HG03045 (cell line): Measurements from ENCODE around the gene SNED1.

Experiments used
- ATAC-seq: cut with Tn5 transposase; IDR thresholded peaks from one replicate; pipeline ENCODE4 v1.9.1; 2021; ENCODE audit warnings: mild to moderate bottlenecking, moderate library complexity; ENCODE audit not compliant: unreplicated experiment

SNED1 gene

DNA sequence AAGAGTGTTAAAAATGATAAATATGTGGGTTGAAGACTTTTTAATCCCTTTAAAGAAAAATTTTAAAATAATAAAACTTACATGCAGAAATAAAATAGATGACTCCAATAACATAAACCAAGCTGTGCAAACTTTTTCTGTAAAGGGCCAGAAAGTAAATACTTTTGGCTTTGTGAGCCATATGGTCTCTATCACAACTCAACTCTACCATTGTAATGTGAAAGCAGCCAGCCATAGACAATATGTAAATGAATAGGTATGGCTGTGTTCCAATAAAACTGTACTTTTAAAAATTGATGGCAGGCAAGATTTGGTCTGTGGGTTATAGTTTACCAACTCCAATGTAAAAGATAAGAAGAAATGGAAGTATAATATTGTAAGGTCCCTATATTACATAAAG lies 45.2 kb downstream of the SNED1 start:
- ATAC-seq = no peak

DNA sequence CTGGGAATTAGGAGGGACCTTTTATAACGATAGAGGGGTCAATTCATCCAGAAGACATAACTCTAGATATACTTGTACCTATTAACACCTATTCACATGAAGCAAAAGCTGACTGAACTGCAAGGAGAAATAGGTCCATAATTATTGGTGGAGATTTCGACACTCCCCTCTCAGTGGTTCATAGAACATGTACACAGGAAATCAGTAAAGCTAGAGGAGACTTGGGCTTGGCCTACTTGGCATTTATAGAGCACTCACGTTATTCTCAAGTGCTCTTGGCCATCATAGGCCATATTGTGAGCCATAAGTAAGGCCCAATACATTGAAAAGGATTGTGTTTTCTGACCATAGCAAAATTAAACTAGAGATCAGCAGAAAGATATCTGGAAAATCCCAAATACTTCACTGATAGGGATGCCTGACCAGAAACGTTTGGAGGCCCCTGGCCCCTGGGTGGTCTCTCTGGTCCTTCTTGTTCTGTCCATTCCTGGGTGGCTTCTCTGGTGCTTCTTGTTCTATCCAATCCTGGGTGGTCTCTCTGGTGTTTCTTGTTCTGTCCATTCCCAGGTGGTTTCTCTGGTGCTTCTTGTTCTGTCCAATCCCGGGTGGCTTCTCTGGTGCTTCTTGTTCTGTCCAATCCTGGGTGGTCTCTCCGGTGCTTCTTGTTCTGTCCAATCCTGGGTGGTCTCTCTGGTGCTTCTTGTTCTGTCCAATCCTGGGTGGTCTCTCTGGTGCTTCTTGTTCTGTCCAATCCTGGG lies 49.0 kb downstream of the SNED1 start:
- no peak for ATAC-seq

DNA sequence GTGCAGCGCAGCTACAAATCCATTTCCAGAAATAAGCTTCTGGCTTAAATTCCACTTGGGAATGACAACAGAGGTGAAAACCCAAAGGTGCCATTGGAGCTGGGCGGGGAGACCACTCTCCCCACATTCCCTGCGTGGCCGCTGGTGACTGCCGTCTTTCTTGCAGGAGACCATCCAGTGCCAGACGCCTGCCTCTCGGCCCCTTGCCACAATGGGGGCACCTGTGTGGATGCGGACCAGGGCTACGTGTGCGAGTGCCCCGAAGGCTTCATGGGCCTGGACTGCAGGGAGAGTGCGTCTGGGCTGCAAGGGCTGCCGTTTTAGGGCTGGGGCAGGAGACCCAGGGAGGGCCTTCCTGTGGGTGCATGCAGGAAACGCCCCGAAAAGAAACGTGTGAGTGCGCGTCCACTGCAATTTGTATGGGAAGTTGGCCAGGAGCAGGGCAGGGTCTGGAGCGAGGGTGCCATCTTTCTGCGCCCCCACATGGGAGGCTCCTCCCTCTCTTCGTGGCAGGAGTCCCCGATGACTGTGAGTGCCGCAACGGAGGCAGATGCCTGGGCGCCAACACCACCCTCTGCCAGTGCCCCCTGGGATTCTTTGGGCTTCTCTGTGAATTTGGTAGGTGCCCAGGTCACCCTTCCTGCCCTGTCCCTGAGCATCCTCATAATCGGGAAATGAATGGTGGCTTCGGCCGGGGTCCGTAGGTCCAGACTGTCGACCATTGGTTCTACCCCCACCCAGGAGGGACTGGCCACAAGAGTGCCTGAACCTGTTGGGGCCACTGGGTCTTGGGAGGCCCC lies 49.9 kb downstream of the SNED1 start:
- no peak for ATAC-seq

DNA sequence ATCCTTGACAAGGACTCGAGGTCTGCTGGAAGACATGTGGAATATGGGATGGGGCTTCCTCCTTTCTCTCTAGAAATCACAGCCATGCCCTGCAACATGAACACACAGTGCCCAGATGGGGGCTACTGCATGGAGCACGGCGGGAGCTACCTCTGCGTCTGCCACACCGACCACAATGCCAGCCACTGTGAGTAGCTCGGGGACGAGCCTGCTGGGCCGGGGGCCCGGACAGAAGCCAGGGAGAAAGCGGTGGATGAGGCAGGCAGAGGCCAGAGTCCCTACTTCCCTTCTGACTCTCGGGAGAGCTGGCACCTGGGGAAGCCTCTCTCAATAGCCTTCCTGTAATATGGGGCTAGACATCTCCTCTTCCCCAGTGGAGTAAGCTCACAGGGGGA lies 50.5 kb downstream of the SNED1 start:
- ATAC-seq = no peak

DNA sequence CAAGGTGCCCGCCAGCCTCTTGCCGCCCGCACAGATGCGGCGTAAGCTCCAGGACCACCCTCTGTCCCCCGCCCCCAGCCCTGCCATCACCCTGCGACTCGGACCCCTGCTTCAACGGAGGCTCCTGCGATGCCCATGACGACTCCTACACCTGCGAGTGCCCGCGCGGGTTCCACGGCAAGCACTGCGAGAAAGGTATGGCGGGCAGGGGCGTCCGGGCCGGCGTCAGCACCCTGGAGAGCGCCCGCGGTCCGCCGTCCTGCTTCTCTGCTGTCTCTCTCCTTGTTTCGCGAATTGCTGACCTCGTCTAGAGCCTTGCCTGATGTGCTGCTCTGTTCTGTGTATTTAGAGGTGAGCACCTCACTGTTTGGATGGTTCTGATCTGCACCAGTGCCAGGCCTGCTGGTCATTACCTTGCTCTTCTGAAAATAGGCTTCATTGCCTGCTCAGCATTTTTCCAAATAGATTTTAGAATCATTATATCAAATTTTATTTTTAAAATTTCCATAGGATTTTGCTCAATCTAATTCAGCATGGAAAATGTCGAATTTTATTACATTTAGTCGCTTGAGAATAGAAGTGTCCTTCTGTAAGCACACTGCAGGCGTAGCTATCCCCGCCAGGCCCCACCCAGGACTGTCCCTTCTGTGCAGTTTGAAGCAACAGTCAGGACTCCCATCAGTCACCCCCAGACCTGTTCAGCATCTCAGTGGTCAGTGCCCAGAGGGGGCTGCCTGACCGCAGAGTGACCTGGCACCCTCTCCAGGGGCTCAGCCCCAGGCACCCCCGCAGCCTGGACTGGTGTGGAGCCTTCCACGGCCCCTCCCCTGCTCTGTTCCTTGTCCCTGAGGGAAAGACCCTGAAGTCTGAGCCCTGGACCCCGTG lies 51.6 kb downstream of the SNED1 start:
- no peak for ATAC-seq

DNA sequence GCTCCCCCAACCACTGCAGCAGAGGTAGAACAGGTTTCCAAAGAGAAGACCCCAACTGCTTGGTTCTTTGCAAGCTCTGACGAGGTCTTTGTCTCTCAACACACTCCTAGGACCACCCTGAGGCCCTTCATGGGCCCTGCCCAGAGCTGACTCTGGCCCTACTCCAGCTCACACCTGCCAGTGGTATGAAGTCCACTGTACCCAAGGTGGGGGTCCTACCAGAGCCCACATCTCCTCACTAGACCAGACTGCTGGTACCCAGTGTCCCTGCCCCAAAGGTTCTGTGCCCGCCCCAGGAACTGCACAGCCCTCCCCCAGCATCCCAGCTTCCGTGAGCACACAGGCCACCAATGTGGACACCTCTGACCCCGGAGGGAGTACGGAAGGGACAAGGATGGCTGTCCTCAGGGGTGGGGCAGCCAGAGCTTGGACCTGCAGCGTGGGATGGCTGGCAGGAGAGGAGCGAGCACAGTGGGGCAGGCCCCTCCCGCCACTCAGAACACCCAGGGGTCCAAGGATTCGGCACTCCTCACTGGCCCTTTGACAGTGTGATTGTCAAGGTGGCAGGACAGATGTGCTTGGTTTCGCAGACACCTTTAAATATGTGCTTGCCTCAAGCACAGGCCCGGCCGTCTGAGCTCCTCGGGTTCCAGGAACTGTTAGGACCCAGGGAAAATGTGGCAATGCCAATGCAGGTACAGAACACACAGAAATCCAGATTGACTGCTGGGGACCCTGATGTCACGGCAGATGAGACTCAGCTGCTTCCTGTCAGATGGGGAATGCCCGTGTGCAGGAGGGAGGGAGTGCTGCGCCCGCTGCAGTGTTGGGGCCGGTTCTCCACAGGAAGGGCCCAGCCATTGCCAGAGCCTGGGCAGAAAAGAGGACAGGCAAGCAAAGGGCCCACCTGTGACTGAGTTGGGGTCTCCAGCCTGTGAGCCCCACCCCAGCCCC lies 52.5 kb downstream of the SNED1 start:
- no peak for ATAC-seq

DNA sequence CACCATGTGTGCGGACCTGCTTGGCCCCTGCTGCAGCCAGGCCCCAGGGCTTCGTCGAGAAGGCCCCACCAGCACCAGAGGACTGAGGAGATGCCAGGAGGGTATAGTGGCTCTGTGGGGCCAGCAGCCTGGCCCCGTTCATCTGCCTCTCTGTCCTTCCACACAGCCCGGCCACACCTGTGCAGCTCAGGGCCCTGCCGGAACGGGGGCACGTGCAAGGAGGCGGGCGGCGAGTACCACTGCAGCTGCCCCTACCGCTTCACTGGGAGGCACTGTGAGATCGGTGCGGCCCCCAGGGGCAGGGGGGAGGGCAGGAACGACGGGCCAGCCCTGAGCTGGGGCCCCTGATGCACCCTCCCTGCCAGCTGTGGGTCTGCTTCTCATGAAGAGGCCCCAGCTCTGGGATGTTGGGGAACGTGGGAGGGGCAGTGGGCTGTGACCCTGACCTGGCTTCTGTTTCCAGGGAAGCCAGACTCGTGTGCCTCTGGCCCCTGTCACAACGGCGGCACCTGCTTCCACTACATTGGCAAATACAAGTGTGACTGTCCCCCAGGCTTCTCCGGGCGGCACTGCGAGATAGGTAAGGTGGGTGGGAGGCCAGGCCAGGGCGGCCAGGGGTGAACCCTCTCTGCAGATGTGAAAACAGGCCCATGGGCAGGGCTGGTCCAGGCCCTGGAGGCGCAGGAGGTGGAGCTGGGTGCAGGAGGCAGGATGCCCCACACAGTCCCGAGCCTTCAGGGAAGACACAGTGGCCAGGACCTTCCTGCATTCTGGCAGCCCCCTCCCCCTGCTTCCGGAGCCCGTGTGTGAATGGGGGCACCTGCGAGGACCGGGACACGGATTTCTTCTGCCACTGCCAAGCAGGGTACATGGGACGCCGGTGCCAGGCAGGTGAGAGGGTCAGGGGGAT lies 53.4 kb downstream of the SNED1 start:
- ATAC-seq = no peak

DNA sequence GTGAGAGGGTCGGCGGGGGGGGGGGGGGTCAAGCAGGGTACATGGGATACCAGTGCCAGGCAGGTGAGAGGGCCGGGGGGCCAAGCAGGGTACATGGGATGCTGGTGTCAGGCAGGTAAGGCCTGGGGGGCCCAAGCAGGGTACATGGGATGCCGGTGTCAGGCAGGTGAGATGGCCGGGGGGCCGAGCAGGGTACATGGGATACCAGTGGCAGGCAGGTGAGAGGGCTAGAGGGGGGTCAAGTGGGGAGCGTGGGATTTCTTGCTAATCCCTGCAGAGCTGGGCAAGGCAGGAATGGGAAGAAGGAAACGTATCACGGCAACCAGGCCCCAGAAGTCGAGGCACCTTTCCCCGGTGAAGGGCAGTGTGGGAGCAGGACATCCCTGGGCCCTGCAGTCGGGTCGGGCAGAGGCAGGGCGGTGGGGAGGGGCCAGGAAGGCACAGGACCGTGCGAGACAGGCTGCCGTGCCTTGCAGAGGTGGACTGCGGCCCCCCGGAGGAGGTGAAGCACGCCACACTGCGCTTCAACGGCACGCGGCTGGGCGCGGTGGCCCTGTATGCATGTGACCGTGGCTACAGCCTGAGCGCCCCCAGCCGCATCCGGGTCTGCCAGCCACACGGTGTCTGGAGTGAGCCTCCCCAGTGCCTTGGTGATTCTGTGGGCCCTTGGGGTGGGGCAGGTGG lies 54.4 kb downstream of the SNED1 start:
- ATAC-seq = no peak

DNA sequence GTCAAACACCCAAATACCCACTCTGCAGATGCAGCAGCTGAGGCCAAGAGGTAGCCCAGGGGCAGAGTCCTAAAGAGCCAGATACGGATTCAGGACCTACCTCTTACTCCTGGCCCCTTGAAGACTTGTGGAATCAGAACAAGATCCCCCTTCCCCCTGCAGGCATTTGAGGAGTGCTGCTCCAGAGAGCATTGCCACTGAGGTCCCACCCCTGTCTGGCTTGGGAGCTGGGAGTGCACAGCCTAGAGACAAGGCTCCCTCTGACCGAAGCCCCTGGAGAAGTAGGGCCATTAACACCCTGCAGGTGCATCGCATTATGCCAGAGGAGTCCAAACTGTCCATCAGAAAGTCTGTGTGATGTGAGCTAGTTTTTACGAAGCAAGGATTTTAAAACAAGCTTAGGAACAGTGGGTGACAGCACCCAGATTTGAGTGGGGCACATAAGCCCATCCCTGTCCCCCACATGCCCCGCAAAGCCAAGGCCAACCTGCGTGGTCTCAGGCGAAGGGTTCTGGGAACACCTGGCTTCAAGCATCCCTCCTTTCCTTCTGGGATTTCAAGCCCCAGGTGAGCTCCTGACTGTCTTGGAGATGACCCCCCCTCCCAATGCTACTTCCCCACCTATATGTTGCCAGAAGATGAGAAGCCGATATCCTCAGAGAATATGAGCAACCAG lies 55.3 kb downstream of the SNED1 start:
- no peak for ATAC-seq

DNA sequence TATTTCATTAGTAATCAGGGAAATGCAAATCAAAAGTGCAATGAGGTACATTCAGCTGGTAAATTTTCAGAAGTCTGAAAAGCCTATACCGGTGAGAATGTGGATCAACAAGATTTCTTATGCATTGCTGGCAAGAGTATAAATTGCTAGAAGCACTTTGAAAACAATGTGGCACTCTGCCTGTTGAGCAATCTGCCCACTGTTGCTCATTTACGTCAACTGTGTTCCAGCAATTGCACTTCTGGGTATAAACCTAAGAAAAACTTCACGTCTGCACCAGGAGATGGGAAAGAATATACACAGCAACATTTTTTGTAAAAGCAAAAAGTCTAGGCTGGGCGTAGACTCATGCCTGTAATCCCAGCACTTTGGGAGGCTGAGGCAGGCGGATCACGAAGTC lies 62.9 kb downstream of the SNED1 start:
- no peak for ATAC-seq

DNA sequence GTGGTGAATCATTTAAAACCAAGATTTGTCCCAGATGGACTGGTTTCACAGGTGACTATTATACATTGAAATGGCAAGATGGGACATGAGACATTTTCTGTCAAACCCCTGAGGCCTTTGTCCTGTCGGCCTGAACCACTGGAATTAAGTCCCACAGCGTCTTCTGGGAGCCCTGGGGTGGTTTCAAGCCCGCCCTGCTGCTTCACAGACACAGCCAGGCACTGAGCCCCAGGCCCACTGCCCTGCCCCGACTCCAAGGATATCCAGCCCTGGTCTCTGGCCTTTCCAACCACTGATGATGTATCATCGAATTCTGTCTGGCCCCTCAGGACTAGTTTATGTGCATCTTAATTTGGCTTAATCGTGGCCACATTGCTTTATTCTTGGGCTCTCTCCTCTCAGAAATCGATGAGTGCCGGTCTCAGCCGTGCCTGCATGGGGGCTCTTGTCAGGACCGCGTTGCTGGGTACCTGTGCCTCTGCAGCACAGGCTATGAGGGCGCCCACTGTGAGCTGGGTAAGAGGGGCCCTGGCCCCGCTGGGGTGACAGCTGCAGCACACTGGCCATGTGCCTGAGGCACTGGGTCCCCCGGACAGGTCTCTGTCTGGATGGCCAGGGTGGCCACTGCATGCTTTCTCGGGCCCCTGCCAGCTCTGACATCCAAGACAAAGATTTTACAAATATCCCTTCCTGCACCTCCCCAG lies 64.1 kb downstream of the SNED1 start:
- ATAC-seq = no peak

DNA sequence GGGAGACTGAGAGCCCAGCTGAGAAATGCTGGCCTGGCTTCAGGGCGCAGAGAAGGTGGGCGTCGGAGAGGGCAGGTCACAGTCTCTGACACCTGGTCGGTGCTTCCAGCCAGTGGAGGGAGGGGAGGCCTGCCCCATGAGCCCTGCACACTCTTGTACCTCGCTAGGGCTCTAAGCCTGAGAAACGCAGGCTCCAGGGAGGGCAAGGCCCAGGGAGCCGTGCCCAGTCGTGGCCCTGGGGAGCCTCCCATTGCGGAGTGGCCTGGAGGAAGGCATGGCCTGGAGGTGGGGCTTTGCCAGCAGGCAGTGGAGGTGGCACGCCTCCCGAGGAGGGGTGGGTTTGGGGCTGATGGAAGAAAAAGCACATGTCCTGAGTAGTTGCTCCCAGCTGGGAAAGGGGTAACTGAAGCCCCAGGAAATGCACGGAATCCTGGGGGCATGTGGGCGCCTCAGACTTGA lies 64.7 kb downstream of the SNED1 start:
- no peak for ATAC-seq

DNA sequence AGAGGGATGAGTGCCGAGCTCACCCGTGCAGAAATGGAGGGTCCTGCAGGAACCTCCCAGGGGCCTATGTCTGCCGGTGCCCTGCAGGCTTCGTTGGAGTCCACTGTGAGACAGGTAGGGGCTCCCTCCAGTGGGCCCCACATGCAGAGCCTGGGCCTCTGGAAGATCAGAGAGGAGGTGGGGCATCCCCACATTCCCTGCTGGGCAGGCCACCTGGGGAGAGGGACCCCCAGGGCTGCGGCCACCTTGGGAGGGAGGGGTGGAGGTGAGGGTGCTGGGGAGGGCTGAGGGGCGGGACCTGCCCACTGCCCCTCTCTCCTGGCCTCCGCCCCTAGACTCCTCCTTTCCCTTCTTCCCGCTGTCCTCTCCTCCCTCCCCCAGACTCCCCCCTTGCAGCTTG lies 65.2 kb downstream of the SNED1 start:
- ATAC-seq = no peak

DNA sequence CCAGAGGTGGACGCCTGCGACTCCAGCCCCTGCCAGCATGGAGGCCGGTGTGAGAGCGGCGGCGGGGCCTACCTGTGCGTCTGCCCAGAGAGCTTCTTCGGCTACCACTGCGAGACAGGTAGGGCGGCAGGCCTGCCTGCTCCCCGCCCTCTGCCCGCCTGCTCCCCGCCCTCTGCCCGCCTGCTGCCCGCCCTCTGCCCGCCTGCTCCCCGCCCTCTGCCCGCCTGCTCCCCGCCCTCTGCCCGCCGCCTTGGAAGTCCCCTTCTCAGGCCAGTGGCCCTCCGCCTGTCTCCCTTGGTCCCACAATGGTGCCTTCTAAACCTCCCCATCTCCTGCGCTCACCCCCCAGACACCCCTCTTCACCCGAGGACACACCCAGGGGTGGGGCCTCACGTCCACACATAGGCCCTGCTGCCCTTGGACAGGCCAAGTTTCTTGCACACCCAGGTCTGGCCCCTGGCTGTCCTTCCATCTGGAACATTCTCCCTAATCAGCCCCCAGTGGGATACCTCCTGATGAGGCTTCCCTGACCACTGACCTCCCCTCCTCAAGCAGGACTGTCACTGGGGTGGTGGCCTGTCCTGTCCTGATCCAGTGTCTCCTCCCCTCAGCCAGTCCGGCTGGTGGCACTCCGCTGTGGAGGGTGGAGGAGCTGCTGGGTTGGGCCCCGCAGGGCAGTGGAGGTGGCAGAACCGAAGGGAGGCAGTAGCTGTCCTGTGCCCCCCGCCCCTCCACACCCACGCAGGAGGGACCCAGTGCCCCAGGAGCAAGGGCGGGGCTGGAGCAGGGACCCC lies 65.8 kb downstream of the SNED1 start:
- ATAC-seq = no peak

DNA sequence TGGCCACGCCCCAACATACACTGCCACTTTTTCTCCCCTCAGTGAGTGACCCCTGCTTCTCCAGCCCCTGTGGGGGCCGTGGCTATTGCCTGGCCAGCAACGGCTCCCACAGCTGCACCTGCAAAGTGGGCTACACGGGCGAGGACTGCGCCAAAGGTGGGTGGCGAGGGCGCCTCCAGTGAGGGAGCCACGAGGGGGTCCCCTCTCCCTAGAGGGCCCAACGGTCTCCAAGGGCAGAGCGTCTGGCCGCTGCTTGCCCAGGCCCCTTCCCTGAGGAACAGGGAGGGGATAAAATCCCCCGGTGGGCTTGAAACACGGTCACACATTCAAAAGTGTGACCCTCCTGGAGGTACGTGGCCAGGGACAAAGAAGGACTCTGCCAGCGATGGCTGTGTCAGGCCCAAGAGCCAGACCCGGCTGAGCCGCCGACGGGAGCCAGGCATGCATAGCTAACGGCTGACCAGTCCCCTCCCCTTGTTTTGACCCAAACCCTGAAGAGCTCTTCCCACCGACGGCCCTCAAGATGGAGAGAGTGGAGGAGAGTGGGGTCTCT lies 66.5 kb downstream of the SNED1 start:
- ATAC-seq = no peak

DNA sequence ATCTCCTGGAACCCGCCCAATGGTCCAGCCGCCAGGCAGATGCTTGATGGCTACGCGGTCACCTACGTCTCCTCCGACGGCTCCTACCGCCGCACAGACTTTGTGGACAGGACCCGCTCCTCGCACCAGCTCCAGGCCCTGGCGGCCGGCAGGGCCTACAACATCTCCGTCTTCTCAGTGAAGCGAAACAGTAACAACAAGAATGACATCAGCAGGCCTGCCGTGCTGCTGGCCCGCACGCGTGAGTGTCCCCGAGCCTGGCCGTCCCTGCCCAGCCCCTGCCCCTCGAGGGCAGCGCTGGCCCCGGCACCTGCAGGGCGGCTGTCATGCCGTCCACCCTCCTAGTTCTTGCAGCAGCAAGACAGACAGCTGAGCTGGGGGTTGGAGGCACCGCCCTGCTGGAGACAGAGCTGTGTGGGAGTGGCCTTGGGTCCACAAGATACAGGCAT lies 67.0 kb downstream of the SNED1 start:
- no peak for ATAC-seq
